Calu3 (cell line): ENCODE results near the gene NBPF11. TPM values are rescaled to one million over a fixed set of nuclear protein-coding genes. Genes with fewer than 3 reads are reported as not detected.
"Not testable (repeated sequence)": the region's sequence is repeated elsewhere in the genome, so short reads cannot be mapped to it uniquely, and the experiment has no call there.

Experiments
- BruUV-seq: library from RNA; stranded (reverse); fragments of 400-500 nt; replicated peaks from 2 replicates; lab custom pipeline; 2021; lab: Mats Ljungman, UMichigan
- CTCF ChIA-PET: fragments of 300-600 bp; sonication (Branson Sonifier 250); formaldehyde crosslinking; loops from one replicate; lab custom pipeline; 2022; ENCODE audit warnings: antibody characterized with exemption; lab: Charles Lee
- DNase-seq: peaks from one replicate; pipeline ENCODE4 v3.0.0; 2022
- H3K27ac Mint-ChIP-seq: one replicate; pipeline ENCODE4 v1.8.0; 2022; ENCODE audit warnings: mixed read lengths; ENCODE audit not compliant: unreplicated experiment
- H3K27me3 Mint-ChIP-seq: one replicate; pipeline ENCODE4 v1.8.0; 2022; ENCODE audit warnings: mixed read lengths; ENCODE audit not compliant: unreplicated experiment
- H3K36me3 Mint-ChIP-seq: one replicate; pipeline ENCODE4 v1.8.0; 2022; ENCODE audit warnings: mild to moderate bottlenecking, moderate library complexity, mixed read lengths; ENCODE audit not compliant: insufficient read depth, unreplicated experiment
- H3K4me1 Mint-ChIP-seq: one replicate; pipeline ENCODE4 v1.8.0; 2022; ENCODE audit warnings: mild to moderate bottlenecking, low read depth, mixed read lengths; ENCODE audit not compliant: unreplicated experiment
- H3K4me3 Mint-ChIP-seq: one replicate; pipeline ENCODE4 v1.8.0; 2022; ENCODE audit warnings: mild to moderate bottlenecking, low read depth, moderate library complexity, mixed read lengths; ENCODE audit not compliant: unreplicated experiment
- H3K9me3 Mint-ChIP-seq: one replicate; pipeline ENCODE4 v1.8.0; 2022; ENCODE audit warnings: low read depth, mixed read lengths; ENCODE audit not compliant: unreplicated experiment
- intact Hi-C: fragments of 100-400 bp; cut with micrococcal nuclease; formaldehyde crosslinking; loops from one replicate; pipeline ENCODE4 v1.10.0; 2022; ENCODE audit not compliant: unreplicated experiment
- total RNA-seq: library from RNA; stranded (reverse); gene quantifications from 2 replicates; pipeline ENCODE4 v1.2.3, GENCODE V29; 2022

NBPF11 gene
- total RNA-seq, 1 experiment from 2014 or later = 13.7 TPM

- BruUV-seq, H3K9me3 Mint-ChIP-seq, DNase-seq, H3K4me3 Mint-ChIP-seq, H3K27ac Mint-ChIP-seq, H3K4me1 Mint-ChIP-seq, intact Hi-C loops, H3K27me3 Mint-ChIP-seq: not testable (repeated sequence)
- CTCF ChIA-PET = interaction anchor here (0.7 kb wide), 1 partner anchor 17 kb away, joined by 3 read pairs; no protein-coding TSS in a partner anchor
- H3K36me3 Mint-ChIP-seq = peaks cover 23% of the 10 kb centered on the region
Observed at GRCh38 chr1:148149050-148149815, 2.8 kb downstream of the NBPF11 start.

DNA sequence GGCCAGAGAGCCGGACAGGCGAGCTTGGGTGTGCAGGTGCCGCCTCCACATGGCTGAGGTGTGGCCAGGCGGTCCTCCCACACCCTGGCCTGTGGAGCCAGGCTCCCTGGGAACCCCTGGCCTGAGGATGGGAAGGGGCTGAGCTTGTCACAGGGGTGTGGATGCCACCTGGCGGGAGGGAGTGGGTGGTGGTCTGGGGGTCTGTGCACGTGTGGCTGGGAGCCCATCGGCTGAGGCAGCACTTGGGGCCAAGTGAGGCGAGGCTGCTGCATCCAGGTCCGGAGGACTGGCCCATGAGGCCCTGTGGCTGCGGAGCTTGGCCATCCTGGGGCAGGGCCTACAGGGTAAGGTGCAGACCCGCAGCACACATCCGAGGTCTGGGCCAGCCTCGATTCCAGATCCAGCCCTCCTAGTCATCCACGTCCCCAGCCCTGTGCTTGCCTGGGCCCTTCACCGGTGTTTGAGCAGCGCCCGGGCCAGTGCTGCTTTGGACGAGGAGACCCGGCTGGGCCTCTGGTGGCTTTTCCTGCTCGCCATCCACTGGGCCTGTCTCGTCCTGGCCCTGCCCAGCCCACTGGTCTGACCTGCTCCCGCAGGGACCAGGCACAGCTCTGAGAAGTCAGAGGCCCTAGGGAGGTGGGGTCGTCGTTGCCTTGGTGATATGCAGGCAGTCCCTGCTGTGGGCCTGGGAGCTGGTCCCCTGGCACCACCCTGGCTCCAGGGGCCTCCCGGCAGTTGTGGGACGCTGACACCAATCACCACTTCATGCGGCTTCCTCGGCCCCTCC is 4.8 kb downstream of the NBPF11 start:
- H3K9me3 Mint-ChIP-seq, DNase-seq, BruUV-seq, H3K4me1 Mint-ChIP-seq, intact Hi-C loops, H3K4me3 Mint-ChIP-seq, H3K27me3 Mint-ChIP-seq, H3K27ac Mint-ChIP-seq, CTCF ChIA-PET: not testable (repeated sequence)
- H3K36me3 Mint-ChIP-seq = peaks cover 17% of the 10 kb centered on the region

DNA sequence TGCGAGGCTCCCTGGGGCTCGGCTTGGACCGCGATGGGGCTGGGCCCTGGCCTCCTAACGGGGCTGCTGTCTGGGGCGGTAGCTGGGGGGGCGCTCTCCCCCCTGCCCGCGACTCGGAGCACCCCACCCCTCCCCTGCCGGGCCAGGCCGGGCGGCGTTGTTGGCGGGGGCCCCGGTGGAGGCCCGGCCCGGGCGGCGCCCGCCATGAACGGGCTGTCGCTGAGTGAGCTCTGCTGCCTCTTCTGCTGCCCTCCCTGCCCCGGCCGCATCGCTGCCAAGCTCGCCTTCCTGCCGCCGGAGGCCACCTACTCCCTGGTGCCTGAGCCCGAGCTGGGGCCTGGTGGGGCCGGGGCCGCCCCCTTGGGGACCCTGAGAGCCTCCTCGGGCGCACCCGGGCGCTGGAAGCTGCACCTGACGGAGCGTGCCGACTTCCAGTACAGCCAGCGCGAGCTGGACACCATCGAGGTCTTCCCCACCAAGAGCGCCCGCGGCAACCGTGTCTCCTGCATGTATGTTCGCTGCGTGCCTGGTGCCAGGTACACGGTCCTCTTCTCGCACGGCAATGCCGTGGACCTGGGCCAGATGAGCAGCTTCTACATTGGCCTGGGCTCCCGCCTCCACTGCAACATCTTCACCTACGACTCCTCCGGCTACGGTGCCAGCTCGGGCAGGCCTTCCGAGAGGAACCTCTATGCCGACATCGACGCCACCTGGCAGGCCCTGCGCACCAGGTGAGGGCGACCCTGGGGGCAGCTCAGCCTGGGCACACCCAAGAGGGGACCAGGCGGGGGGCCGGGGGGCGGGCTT is 5.7 kb downstream of the NBPF11 start:
- DNase-seq, H3K9me3 Mint-ChIP-seq, H3K4me3 Mint-ChIP-seq, H3K27ac Mint-ChIP-seq, H3K27me3 Mint-ChIP-seq, H3K36me3 Mint-ChIP-seq, H3K4me1 Mint-ChIP-seq, BruUV-seq, CTCF ChIA-PET, intact Hi-C loops: not testable (repeated sequence)

GRCh38 chr1:148143223-148143622 is 8.9 kb downstream of the NBPF11 start:
- CTCF ChIA-PET, BruUV-seq, H3K36me3 Mint-ChIP-seq, DNase-seq, H3K27ac Mint-ChIP-seq, H3K4me1 Mint-ChIP-seq, H3K27me3 Mint-ChIP-seq, H3K9me3 Mint-ChIP-seq, intact Hi-C loops, H3K4me3 Mint-ChIP-seq: not testable (repeated sequence)

- H3K27ac Mint-ChIP-seq, H3K36me3 Mint-ChIP-seq, H3K4me3 Mint-ChIP-seq, BruUV-seq, CTCF ChIA-PET, H3K27me3 Mint-ChIP-seq, H3K9me3 Mint-ChIP-seq, DNase-seq, H3K4me1 Mint-ChIP-seq, intact Hi-C loops: not testable (repeated sequence)
Observed at GRCh38 chr1:148141936-148142335, 10.1 kb downstream of the NBPF11 start.

GRCh38 chr1:148138606-148139005 is 13.5 kb downstream of the NBPF11 start:
- H3K4me3 Mint-ChIP-seq, H3K4me1 Mint-ChIP-seq, CTCF ChIA-PET, BruUV-seq, H3K36me3 Mint-ChIP-seq, DNase-seq, H3K9me3 Mint-ChIP-seq, H3K27ac Mint-ChIP-seq, H3K27me3 Mint-ChIP-seq, intact Hi-C loops: not testable (repeated sequence)

GRCh38 chr1:148122341-148122740 is 29.7 kb downstream of the NBPF11 start:
- CTCF ChIA-PET, H3K27ac Mint-ChIP-seq, H3K27me3 Mint-ChIP-seq, BruUV-seq, H3K36me3 Mint-ChIP-seq, intact Hi-C loops, H3K4me1 Mint-ChIP-seq, H3K9me3 Mint-ChIP-seq, H3K4me3 Mint-ChIP-seq, DNase-seq: not testable (repeated sequence)
